Liver (tissue), 10 donors: ENCODE data around the gene DGKH. TPM values are rescaled to one million over a fixed set of nuclear protein-coding genes. Genes with fewer than 3 reads are reported as not detected.

Source experiments
- DNase-seq: peaks from one replicate; pipeline ENCODE4 v3.0.0-alpha.2; 2017; ENCODE audit warnings: low spot score
- H3K27ac ChIP-seq, 2 donors: one replicate each; pipeline ENCODE4 v1.7.0; 2013; ENCODE audit warnings: inconsistent platforms in 2 of 2, low read length in 2 of 2, control low read depth in 1 of 2, low read depth in 1 of 2, mild to moderate bottlenecking in 1 of 2
- H3K27me3 ChIP-seq, 4 donors: one replicate each; pipeline versions ENCODE4 v1.6.1 to v1.7.0; 2013; ENCODE audit warnings: low read length in 3 of 4, inconsistent platforms in 1 of 4, mild to moderate bottlenecking in 1 of 4, moderate library complexity in 1 of 4; ENCODE audit not compliant: control insufficient read depth in 4 of 4, insufficient read depth in 4 of 4
- H3K36me3 ChIP-seq, 4 donors: one replicate each; pipeline versions ENCODE4 v1.6.1 to v1.7.0; 2013; ENCODE audit warnings: low read length in 3 of 4, mild to moderate bottlenecking in 3 of 4, low read depth in 1 of 4, moderate library complexity in 1 of 4; ENCODE audit not compliant: control insufficient read depth in 4 of 4, insufficient read depth in 3 of 4
- H3K4me1 ChIP-seq, 4 donors: one replicate each; pipeline versions ENCODE4 v1.6.1 to v1.7.0; 2013; ENCODE audit warnings: low read length in 3 of 4, mild to moderate bottlenecking in 3 of 4, moderate library complexity in 1 of 4; ENCODE audit not compliant: control insufficient read depth in 4 of 4, insufficient read depth in 4 of 4
- H3K4me3 ChIP-seq, 3 donors: one replicate each; pipeline versions ENCODE4 v1.6.1 to v1.7.0; 2013; ENCODE audit warnings: low read length in 3 of 3, control low read depth in 1 of 3, low read depth in 1 of 3, mild to moderate bottlenecking in 1 of 3
- H3K9ac ChIP-seq, 2 donors: one replicate each; pipeline ENCODE4 v1.7.0; 2013; ENCODE audit warnings: low read length in 2 of 2, mild to moderate bottlenecking in 2 of 2, moderate library complexity in 2 of 2, control low read depth in 1 of 2, low read depth in 1 of 2
- H3K9me3 ChIP-seq, 4 donors: one replicate each; pipeline versions ENCODE4 v1.6.1 to v1.7.0; 2013; ENCODE audit warnings: low read length in 3 of 4; ENCODE audit not compliant: control insufficient read depth in 4 of 4
- EGR1 ChIP-seq, 2 donors: IDR thresholded peaks; 2 replicates each; pipeline ENCODE4 v1.6.1; 2016 to 2018; ENCODE audit warnings: antibody characterized with exemption in 2 of 2, low read depth in 2 of 2
- FOXA1 ChIP-seq: IDR thresholded peaks from 2 replicates; pipeline ENCODE4 v1.6.1; 2016; ENCODE audit warnings: antibody characterized with exemption
- FOXA2 ChIP-seq: IDR thresholded peaks from 2 replicates; pipeline ENCODE4 v1.6.1; 2016; ENCODE audit warnings: antibody characterized with exemption
- GABPA ChIP-seq, 2 donors: IDR thresholded peaks in 1 of 2; conservative IDR thresholded peaks in 1 of 2; 2 replicates each; pipeline ENCODE4 v1.6.1; 2016; ENCODE audit warnings: antibody characterized with exemption in 2 of 2, mild to moderate bottlenecking in 1 of 2, moderate library complexity in 1 of 2
- HNF4A ChIP-seq, 2 donors: conservative IDR thresholded peaks; 2 replicates each; pipeline ENCODE4 v1.6.1; 2016; ENCODE audit warnings: antibody characterized with exemption in 2 of 2, mild to moderate bottlenecking in 2 of 2
- HNF4G ChIP-seq: IDR thresholded peaks from 2 replicates; pipeline ENCODE4 v1.6.1; 2016; ENCODE audit warnings: antibody characterized with exemption
- JUND ChIP-seq, 2 donors: IDR thresholded peaks; 2 replicates each; pipeline ENCODE4 v1.6.1; 2016; ENCODE audit warnings: antibody characterized with exemption in 2 of 2
- NR2F2 ChIP-seq: IDR thresholded peaks from 2 replicates; pipeline ENCODE4 v1.6.1; 2016; ENCODE audit warnings: antibody characterized with exemption
- RAD21 ChIP-seq, 2 donors: IDR thresholded peaks; 2 replicates each; pipeline ENCODE4 v1.6.1; 2016; ENCODE audit warnings: antibody characterized with exemption in 2 of 2, mild to moderate bottlenecking in 2 of 2
- SP1 ChIP-seq: IDR thresholded peaks from 2 replicates; pipeline ENCODE4 v1.6.1; 2018; ENCODE audit warnings: antibody characterized with exemption, mild to moderate bottlenecking
- YY1 ChIP-seq: IDR thresholded peaks from 2 replicates; pipeline ENCODE4 v1.6.1; 2016; ENCODE audit warnings: antibody characterized with exemption, mild to moderate bottlenecking
- WGBS: extraction: QIAGEN DNeasy Blood & Tissue Kit; methylation state at CpG from one replicate; pipeline ENCODE4 v1.1.7; 2013; 5-methylcytosine and 5-hydroxymethylcytosine counted together
- polyA plus RNA-seq, 2 donors: library from polyadenylated mRNA; stranded (reverse) in 1 of 2; unstranded in 1 of 2; fragments of 200-250 nt in 1 of 2; fragments of >200 nt in 1 of 2; fragmentation: Nextera tagmentation in 1 of 2; extraction: Ambion mirVana in 1 of 2; gene quantifications; one replicate each; pipeline versions ENCODE4 v1.2.1 to v1.2.3, GENCODE V29; 2013 to 2015
- small RNA-seq: library from RNA; depleted of rRNA; stranded (forward); fragments of <200 nt; gene quantifications from one replicate; pipeline ENCODE3, GENCODE V24; 2014
- total RNA-seq, 2 donors: library from RNA; depleted of rRNA; stranded (reverse); fragments of >200 nt; gene quantifications; one replicate each; pipeline ENCODE4 v1.2.3, GENCODE V29; 2014
- TF ChIP-seq, protein P1 (sequence below): IDR thresholded peaks from 2 replicates; pipeline ENCODE4 v1.6.1; 2016; ENCODE audit warnings: antibody characterized with exemption
- TF ChIP-seq, protein P2 (sequence below): IDR thresholded peaks from 2 replicates; pipeline ENCODE4 v1.6.1; 2016; ENCODE audit warnings: antibody characterized with exemption
- TF ChIP-seq, protein P3 (sequence below): fragments of 150-350 bp; IDR thresholded peaks from 2 replicates; pipeline ENCODE4 v1.5.1; 2017; ENCODE audit warnings: improper control_type of control experiment, low read depth, low read length; ENCODE audit not compliant: missing input control
- TF ChIP-seq, protein P4 (sequence below): IDR thresholded peaks from 2 replicates; pipeline ENCODE4 v1.6.1; 2016; ENCODE audit warnings: antibody characterized with exemption, mild to moderate bottlenecking
- donor health status: healthy.
- donor health status: healthy.
- donor health status: healthy.
- donor health status: healthy.
- donor health status: healthy.

The DGKH gene
- total and polyA plus RNA-seq, 4 donors, result 0.25 to 3.7 (median 0.97) TPM

DNA sequence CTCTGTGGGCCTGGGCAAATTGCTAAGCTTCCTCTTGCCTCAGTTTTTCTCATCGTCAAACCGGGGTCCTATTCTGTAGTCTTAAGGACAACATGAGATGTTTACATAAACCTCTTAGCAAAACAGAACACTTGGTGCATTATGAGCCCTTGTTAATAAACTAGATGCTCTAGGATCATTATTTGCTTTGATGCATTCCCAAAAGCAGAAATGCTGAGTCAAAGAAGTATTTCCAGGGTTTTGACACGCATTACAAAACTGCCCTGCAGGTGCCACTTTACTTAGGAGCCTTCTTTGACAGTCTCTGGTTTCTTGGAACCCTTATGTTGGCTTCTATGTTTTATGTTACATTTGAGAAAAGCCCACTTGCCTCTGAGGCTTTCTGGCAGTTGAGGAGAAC lies 235.6 kb downstream of the DGKH start:
- H3K27me3 ChIP-seq, result no peaks in the 10 kb centered on the region
- peaks cover 2 to 19% (median 9%) of the 10 kb centered on the region in 4 donors for H3K36me3 ChIP-seq
- H3K9ac ChIP-seq, result no peak overlapping the region
- no peak overlapping the region for H3K4me3 ChIP-seq
- H3K27ac ChIP-seq, result no peak overlapping the region
- no peaks in the 10 kb centered on the region for H3K9me3 ChIP-seq
- peaks cover 0 to 2% (median 0%) of the 10 kb centered on the region in 4 donors for H3K4me1 ChIP-seq
- TF ChIP-seq EGR1 (IDR thresholded peaks at IDR 0.05; ENCODE audit: low read depth in 2 of 2), result no peak
- TF ChIP-seq, protein P1, sequence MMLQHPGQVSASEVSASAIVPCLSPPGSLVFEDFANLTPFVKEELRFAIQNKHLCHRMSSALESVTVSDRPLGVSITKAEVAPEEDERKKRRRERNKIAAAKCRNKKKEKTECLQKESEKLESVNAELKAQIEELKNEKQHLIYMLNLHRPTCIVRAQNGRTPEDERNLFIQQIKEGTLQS, result no peak
- no peak for TF ChIP-seq JUND (IDR thresholded peaks at IDR 0.05)
- TF ChIP-seq, protein P2, sequence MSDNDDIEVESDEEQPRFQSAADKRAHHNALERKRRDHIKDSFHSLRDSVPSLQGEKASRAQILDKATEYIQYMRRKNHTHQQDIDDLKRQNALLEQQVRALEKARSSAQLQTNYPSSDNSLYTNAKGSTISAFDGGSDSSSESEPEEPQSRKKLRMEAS, result no peak
- TF ChIP-seq GABPA (IDR thresholded peaks at IDR 0.05 in 1 of 2, conservative IDR thresholded peaks at IDR 0.05 in 1 of 2), result no peak
- no peak for TF ChIP-seq RAD21 (IDR thresholded peaks at IDR 0.05)
- TF ChIP-seq, protein P3, sequence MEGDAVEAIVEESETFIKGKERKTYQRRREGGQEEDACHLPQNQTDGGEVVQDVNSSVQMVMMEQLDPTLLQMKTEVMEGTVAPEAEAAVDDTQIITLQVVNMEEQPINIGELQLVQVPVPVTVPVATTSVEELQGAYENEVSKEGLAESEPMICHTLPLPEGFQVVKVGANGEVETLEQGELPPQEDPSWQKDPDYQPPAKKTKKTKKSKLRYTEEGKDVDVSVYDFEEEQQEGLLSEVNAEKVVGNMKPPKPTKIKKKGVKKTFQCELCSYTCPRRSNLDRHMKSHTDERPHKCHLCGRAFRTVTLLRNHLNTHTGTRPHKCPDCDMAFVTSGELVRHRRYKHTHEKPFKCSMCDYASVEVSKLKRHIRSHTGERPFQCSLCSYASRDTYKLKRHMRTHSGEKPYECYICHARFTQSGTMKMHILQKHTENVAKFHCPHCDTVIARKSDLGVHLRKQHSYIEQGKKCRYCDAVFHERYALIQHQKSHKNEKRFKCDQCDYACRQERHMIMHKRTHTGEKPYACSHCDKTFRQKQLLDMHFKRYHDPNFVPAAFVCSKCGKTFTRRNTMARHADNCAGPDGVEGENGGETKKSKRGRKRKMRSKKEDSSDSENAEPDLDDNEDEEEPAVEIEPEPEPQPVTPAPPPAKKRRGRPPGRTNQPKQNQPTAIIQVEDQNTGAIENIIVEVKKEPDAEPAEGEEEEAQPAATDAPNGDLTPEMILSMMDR, result no peak
- TF ChIP-seq, protein P4, sequence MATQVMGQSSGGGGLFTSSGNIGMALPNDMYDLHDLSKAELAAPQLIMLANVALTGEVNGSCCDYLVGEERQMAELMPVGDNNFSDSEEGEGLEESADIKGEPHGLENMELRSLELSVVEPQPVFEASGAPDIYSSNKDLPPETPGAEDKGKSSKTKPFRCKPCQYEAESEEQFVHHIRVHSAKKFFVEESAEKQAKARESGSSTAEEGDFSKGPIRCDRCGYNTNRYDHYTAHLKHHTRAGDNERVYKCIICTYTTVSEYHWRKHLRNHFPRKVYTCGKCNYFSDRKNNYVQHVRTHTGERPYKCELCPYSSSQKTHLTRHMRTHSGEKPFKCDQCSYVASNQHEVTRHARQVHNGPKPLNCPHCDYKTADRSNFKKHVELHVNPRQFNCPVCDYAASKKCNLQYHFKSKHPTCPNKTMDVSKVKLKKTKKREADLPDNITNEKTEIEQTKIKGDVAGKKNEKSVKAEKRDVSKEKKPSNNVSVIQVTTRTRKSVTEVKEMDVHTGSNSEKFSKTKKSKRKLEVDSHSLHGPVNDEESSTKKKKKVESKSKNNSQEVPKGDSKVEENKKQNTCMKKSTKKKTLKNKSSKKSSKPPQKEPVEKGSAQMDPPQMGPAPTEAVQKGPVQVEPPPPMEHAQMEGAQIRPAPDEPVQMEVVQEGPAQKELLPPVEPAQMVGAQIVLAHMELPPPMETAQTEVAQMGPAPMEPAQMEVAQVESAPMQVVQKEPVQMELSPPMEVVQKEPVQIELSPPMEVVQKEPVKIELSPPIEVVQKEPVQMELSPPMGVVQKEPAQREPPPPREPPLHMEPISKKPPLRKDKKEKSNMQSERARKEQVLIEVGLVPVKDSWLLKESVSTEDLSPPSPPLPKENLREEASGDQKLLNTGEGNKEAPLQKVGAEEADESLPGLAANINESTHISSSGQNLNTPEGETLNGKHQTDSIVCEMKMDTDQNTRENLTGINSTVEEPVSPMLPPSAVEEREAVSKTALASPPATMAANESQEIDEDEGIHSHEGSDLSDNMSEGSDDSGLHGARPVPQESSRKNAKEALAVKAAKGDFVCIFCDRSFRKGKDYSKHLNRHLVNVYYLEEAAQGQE, result no peak
- TF ChIP-seq HNF4G, result no peak
- no peak for TF ChIP-seq SP1
- no peak for TF ChIP-seq HNF4A (conservative IDR thresholded peaks at IDR 0.05)
- TF ChIP-seq FOXA2, result no peak
- TF ChIP-seq NR2F2, result no peak
- TF ChIP-seq YY1, result no peak
- no peak for TF ChIP-seq FOXA1
- WGBS, result 87% methylated on average over 3 of the region's 3 CpGs
- no peak for DNase-seq

Small RNA genes within 50 kb of the gene (small RNA-seq; reads per million reads assigned to genes)
- gene RPS28P8, result not detected

Other genes with a start within 250 kb of the DGKH start
- gene VWA8, start 87.5 kb upstream of the DGKH start, total RNA-seq, result 10 to 100 TPM; 16.9 to 50.3 TPM
- 1 to 10 TPM; 7.1 to 8.0 TPM for gene VWA8, start 87.5 kb upstream of the DGKH start, polyA plus RNA-seq
- 10 to 100 TPM; 11.3 to 12.0 TPM for gene AKAP11, start 223.5 kb downstream of the DGKH start, total RNA-seq
- gene AKAP11, start 223.5 kb downstream of the DGKH start, polyA plus RNA-seq, result 1 to 10 TPM; 2.5 to 3.3 TPM